GM15510 (cell line): ENCODE data around the gene ATPAF1.

Experiments used
- POLR2A ChIP-seq: IDR thresholded peaks from 3 replicates; pipeline ENCODE4 v1.6.1; 2011; ENCODE audit warnings: borderline replicate concordance; ENCODE audit not compliant: insufficient read length; ENCODE audit errors: extremely low read depth

Gene ATPAF1, protein sequence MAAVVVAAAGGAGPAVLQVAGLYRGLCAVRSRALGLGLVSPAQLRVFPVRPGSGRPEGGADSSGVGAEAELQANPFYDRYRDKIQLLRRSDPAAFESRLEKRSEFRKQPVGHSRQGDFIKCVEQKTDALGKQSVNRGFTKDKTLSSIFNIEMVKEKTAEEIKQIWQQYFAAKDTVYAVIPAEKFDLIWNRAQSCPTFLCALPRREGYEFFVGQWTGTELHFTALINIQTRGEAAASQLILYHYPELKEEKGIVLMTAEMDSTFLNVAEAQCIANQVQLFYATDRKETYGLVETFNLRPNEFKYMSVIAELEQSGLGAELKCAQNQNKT

DNA sequence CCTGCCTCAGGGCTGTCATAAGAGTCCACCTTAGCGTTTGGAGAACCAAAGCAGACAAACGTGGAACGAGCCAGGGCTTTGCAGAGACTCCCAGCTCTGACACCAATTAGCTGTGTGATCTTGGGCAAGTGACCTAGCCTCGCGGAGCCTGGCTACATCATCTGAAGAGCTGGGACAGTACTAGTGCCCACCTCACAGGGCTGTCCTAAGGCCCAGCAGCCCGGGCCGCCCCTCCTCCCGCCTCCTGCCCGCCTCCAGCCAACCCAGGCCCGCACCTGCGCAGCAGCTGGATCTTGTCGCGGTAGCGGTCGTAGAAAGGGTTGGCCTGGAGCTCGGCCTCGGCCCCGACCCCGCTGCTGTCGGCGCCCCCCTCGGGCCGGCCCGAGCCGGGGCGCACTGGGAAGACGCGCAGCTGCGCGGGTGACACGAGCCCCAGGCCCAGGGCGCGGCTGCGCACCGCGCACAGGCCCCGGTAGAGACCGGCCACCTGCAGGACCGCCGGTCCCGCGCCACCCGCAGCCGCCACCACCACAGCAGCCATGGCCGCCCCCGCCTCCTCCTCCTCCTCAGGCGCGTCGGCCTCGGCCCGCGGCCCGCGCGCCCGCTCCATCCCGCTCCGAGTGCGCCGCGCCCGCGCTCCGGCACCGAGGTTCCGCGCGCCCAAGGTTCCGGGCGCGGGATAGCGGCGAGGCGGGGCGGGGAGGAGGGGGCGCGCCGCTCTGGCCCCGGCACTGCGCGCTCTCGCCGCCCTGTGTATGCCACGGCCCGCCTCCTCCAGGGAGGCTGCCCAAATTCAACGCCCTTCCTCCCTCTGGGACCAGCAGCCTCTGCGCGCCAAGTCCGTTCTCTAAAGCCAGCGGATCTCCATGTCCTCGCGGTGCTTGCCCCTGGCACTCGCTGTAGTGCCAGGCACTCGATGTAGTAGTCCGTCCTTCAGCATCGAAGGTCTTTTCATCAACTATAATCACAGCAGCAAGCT lies at the start of gene ATPAF1:
ATPAF1 (minus strand) TSS at position 583 of the 979 bp plus-strand sequence; CDS start at position 541, 42 bp downstream.
- peak; percentile 74 for TF ChIP-seq POLR2A

DNA sequence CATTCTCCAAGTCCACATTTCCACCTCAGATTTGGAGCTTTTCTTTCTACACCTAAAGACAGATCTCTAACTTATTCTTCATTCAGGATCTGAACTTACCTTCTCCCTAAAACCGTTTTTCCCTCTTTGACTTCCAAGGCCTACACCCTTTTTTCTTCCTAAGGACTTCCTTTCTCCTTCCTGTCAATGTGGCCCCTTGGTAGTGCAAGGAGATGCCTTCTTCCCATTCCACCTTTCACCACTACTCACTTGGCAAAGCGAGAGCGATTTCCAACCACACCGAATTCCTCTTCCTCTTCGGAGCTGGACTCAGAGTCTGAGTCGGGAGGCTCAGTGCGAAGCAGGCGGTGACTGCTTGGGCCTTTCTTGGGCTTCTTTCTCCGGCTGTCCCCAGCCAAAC lies 49.5 kb upstream of the ATPAF1 start:
- TF ChIP-seq POLR2A, result no peak

DNA sequence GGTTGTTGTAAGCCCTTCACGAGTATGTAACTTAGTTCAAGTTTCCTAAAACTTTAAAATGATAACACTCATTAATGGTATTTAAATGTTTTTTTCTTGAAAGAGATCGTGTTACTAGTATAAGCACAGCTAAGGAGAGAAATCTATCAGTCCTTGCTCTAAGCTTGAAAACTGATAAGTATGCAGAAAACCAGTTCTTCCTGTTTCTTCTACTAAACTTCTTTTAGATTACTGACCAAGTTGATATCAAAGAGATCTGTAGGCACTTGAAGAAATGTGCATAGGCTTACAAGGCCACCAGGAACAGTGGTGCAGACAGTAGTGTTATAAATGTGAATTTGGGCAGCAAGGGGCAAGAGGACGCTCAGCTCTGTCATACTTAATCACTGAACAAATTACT lies 46.8 kb upstream of the ATPAF1 start:
- no peak for TF ChIP-seq POLR2A

DNA sequence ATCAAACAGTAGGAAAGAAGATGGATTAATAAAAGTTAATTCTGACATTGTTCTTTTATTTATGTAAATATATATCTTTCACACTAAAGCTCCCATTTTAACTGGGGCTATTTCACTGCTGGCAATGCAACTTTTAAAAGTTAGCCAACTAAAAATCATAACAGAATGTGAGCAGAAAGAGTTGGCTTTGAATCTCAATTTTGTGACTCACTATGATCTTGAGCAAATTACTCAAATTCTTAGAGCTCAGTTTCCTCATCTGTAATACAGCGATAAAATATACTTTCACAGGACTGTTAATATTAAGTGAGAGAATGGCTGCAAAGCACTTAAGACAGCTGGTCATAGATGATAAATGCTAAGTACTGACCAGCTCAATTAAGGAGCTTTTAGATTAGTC lies 40.0 kb upstream of the ATPAF1 start:
- no peak for TF ChIP-seq POLR2A

DNA sequence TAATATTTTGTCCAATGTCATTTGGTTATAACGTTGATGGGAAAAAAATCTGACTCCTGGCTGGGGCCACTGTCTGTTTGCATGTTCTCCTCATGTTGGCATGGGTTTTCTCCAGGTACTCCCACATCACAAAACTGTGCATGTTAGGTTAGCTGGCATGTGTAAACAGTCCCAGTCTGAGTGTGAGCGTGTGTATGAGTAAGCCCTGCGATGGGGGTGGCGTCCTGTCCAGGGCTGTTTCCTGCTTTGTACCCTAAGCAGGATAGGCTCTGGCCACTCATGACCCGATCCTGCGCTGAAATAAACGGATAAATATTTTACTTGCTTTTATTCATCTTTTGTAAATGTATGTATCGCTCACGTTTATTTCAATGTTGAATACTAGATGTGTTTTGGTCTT lies 37.2 kb upstream of the ATPAF1 start:
- TF ChIP-seq POLR2A, result no peak

DNA sequence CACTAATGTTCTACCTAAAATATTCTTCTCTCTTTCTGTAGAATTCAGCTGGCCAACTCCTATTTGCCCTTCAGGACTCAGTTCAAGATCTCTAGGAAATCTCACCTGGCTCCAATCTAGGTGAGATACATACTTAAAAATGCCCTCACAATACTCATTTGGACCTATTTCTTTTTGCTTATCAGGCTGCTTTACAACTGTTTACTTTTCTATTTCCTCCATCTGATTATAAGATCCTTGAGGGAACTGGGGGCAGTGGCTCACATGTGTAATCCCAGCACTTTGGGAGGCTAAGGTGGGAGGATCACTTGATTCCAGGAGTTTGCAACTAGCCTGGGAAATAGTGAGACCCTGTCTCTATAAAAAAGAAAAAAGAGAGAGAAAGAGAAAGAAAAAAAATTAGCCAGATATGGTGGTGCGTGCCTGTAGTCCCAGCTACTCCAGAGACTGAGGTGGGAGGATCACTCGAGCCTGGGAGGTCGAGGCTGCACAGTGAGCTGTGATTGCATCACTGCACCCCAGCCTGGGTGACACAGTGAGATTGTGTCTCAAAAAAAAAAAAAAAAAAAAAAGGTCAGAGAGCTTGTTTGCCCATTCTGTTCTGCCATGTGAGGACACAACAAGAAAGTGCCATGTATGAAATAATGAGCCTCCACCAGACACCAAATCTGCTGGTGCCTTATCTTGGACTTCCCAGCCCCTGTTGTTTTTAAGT lies 35.9 kb upstream of the ATPAF1 start:
- TF ChIP-seq POLR2A, result no peak

DNA sequence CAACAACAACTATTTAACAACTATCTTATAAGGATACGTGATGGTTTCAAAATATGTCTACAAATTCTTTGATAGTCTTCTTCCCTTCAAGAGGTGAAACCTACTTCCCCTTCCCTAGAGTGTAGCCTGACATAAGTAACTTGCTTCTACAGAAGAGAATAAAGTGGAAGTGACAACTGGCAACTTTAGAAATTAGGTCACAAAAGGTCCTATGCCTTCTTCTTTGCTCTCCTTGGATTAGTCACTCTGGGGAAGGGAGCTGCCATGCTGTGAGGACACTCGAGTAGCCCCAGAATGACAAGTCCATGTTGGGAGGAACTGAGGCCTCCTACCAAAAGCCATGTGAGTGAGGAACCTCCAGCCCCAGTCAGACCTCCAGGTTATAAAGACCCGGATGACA lies 31.5 kb upstream of the ATPAF1 start:
- no peak for TF ChIP-seq POLR2A

DNA sequence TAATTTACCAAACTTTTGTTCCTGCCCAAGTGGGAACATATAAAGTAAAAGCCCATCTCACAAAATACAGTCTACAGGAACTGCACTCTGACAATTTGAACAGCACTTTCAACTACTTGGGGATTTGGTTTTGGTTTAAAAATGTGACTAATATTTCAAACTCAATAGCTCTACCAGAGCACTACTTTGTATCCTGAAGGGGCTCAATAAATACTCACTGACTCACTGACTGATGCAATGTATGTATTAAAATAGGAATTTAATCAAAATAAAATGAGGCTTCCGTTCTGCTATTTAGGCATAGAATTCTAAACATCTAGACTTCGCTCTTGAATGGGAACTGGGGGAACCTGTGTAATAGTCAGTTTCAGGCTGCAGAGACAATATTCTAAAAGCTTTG lies 28.9 kb upstream of the ATPAF1 start:
- TF ChIP-seq POLR2A, result no peak

DNA sequence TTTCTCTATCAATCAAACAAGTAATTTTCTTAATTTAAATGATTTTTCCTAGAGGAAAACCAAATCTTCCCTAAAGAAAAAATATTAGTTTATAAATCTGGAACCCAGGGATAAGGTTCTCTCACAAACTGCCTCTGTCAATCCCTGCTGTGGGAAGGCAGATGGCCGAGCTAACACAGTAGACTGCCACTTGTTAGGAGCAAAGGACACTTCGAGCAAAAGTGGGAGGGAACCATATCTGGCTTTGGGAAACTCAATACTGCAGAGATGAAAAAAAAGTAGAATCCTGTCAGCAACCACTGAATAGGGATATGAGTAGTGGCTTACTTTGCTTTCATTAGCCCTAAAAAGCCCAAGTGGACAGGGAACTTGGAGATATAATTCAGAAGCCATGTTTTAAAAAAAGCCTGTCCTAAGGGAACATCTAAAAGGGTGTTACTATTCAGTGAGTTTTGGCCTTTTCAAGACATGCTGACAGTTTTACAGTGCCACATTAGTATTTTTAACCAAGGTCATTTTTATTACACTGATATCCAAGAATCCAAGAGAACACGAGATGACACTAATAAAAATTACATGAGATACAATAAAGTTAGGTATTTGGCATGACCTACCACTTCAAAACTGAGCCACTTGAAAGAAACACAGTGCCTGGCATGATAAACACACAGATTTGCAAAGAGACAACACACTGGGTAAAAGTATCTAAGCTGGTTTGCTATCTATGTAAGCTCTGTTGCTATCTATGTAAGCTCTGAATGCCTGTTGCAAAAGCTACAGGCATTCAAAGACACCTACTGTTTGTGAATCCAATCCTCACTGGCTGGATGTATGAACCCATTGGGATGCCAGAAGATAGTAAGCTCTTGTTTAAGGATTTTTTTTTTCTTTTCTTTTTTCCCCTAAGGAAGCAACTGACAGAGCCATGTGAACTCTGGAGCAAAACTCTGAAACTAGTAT lies 24.9 kb upstream of the ATPAF1 start:
- no peak for TF ChIP-seq POLR2A

DNA sequence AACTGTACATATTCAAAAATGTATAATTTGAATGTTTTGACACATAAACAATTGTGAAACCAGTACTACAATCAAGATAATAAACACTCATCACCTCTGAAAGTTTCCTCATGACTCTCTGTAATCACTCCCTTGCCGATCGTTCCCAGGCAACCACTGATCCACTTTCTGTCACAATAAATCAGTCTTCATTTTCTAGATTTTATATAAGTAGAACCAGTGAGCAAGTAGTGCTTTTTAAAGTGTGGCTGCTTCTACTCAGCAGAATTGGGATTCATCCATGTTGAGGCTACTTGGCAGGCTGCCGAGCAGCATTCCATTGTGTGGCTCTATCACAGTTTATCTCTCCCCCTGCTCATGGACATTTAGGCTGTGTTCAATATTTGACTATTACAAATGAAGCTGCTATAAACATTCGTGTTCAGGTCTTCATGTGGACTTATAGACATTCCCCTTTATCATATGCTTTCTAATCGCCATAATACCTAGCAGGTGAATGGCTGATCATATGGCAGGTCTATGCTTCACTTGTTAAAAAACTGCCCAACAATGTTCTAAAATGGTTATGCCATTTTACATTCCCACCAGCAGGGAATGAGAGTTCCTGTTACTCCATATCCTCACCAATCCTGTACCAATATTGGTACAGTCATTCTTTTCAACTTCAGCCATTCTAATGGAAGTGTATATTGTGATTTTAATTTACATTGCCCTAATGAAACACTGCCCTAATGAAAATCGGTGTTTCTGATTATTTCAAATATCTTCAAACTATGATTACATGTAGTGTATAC lies 24.0 kb upstream of the ATPAF1 start:
- no peak for TF ChIP-seq POLR2A

DNA sequence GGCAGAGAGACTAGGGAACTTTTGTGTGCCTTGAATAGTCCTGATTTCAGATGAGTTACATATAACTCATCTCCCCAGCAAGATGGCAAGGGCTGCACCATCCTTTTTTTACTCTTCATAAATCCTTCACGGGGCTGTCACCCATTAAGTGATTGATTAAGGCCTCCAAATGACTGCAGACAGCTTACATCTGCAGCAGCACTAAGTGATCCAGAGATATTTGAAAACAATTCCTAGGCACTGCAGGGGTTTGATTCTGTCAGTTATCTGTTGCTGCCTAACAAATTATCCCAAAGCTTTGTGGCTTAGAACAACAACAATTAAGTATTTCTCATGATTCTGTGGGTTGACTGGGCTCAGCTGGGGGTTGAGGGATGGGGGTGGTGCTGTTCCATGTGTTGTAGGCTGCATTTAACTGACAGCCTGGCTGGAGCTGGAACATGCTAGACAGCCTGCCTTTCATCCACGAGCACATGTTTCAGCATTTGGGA lies 22.8 kb upstream of the ATPAF1 start:
- TF ChIP-seq POLR2A, result no peak

DNA sequence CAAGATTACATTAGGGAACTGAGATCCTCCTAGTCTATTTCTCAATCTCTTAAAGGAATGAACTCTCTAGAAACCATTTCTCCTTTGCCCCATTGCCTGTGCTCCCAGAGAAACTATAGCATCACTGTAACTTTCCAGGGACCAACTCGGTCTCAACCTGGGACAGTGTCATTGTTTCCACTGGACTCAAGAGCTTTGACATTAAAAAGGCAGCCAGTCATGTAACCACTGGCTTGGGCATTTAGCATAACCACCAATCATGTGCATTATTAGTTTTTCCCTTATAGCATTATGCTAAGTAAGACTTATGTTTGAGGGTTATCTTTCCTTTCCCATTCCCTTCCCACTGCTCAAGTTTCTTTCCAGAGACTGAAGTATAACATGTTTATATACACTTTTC lies 21.7 kb upstream of the ATPAF1 start:
- no peak for TF ChIP-seq POLR2A

DNA sequence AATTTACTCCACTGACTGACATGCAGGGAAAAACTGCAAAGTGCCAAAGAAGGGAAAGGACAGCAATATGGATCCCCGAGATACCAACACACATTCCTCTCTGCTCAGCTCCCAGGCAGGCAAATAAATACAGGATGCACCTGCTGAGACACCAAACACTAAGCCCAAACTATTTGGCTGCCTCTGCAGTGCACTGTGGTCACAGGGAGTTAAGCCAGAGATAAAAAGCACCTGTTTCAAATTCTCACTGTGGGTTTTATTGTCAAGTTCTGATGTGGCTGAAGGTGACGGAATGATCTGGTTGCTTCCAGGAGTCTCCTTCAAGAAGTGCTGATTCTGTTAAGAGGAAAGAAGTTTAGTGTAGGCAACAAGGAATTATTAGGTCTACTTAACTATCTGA lies 21.2 kb upstream of the ATPAF1 start:
- TF ChIP-seq POLR2A, result no peak
